ENCODE measurements around the gene ADARB1.

- TF ChIP-seq, protein P1, sequence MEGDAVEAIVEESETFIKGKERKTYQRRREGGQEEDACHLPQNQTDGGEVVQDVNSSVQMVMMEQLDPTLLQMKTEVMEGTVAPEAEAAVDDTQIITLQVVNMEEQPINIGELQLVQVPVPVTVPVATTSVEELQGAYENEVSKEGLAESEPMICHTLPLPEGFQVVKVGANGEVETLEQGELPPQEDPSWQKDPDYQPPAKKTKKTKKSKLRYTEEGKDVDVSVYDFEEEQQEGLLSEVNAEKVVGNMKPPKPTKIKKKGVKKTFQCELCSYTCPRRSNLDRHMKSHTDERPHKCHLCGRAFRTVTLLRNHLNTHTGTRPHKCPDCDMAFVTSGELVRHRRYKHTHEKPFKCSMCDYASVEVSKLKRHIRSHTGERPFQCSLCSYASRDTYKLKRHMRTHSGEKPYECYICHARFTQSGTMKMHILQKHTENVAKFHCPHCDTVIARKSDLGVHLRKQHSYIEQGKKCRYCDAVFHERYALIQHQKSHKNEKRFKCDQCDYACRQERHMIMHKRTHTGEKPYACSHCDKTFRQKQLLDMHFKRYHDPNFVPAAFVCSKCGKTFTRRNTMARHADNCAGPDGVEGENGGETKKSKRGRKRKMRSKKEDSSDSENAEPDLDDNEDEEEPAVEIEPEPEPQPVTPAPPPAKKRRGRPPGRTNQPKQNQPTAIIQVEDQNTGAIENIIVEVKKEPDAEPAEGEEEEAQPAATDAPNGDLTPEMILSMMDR (IDR thresholded peaks at IDR 0.05) = no peak
- TF ChIP-seq EZH2 (IDR thresholded peaks at IDR 0.05; ENCODE audit: borderline replicate concordance, insufficient read depth, low read depth, low read length, poor library complexity, severe bottlenecking) = no peak
Measured at GRCh38 chr21:45041351-45041805, 33.0 kb upstream of the ADARB1 start.

Data from B cell (primary cell).